Neuron (in vitro differentiated cells): ENCODE measurements around the gene YAE1.

ENCODE experiments used
- H2AFZ ChIP-seq: one replicate; pipeline ENCODE4 v1.6.1; 2013; ENCODE audit warnings: low read depth, mild to moderate bottlenecking, inconsistent platforms, low read length, moderate library complexity
- H3K27me3 ChIP-seq: one replicate; pipeline ENCODE4 v1.6.1; 2013; ENCODE audit warnings: low read length; ENCODE audit not compliant: insufficient read depth
- H3K36me3 ChIP-seq: one replicate; pipeline ENCODE4 v1.6.1; 2013; ENCODE audit warnings: low read length; ENCODE audit not compliant: insufficient read depth
- H3K4me1 ChIP-seq: one replicate; pipeline ENCODE4 v1.6.1; 2013; ENCODE audit warnings: low read length; ENCODE audit not compliant: insufficient read depth
- H3K4me3 ChIP-seq: 2 replicates; pipeline ENCODE4 v1.5.1; 2013; ENCODE audit warnings: mild to moderate bottlenecking, low read length, moderate library complexity
- H3K9me3 ChIP-seq: one replicate; pipeline ENCODE4 v1.6.1; 2013; ENCODE audit warnings: low read length

YAE1 gene

DNA sequence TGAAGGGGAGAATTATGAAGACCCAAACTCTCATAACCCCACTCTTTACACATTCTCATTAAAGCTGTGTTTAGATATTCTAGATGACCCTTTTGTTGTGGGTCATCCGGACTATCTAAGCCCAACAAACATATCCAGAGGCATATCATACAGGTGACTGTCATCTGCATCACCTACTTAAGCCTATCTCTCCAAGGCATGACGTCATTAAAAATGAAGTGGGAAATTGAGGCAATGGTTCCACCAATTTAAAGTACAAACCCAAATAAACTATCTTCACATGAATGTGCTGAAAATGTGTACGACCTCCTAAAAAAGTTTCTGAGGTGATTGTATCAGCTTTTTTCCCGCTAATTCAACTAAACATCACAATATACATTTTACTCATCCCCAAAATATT is 52.7 kb downstream of the YAE1 start:
- Histone ChIP-seq H3K4me1 (peaks cover 7% of the 10 kb centered on the region), H3K9me3 (no peaks in the 10 kb centered on the region), H3K4me3 (no peak overlapping the region), H2AFZ (no peak overlapping the region), H3K27me3 (no peaks in the 10 kb centered on the region), H3K36me3 (no peaks in the 10 kb centered on the region)

DNA sequence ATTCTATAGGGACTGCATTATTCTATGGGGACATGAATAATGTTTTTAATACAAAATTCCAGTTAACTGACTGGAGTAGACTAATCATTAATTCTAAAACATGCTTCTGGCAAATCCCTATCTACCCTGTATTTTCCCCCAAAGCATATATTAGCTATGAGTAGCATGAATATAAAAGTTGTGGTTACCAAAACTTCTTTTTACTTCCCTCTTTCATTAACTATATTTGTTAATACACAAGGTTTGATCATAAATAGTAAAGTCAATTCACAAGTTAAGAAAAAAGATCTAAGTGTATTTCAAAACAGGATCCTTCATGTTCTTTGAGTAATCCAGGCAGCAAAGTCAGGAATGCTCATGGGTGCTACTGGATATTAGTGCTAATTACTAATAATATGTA is 54.3 kb downstream of the YAE1 start:
- Histone ChIP-seq H3K4me1 (peaks cover 20% of the 10 kb centered on the region), H3K9me3 (no peaks in the 10 kb centered on the region), H3K27me3 (no peaks in the 10 kb centered on the region), H3K36me3 (no peaks in the 10 kb centered on the region), H3K4me3 (no peak overlapping the region), H2AFZ (no peak overlapping the region)

DNA sequence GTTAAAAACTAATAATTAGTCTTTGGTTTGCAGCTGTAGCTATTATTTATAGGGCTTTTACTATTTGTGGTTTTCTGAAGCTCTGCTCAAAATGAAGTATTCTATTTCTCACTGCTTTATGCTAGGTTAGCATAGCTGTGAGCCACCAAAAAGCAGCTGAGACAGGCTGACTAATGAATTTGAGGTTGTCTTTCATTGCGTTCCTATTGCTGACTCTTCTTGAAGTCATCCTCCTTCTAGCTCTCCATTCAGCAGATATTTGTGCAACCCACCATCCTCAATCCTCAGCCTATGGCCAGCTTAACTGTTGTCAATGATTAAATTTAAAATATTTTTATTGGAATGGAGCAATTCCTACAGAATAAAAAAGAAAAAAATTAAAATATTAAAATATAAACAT is 55.1 kb downstream of the YAE1 start:
- peaks cover 27% of the 10 kb centered on the region for H3K4me1 ChIP-seq
- H2AFZ ChIP-seq = no peak overlapping the region
- no peaks in the 10 kb centered on the region for H3K36me3 ChIP-seq
- H3K27me3 ChIP-seq = no peaks in the 10 kb centered on the region
- H3K9me3 ChIP-seq = no peaks in the 10 kb centered on the region
- H3K4me3 ChIP-seq = no peak overlapping the region

DNA sequence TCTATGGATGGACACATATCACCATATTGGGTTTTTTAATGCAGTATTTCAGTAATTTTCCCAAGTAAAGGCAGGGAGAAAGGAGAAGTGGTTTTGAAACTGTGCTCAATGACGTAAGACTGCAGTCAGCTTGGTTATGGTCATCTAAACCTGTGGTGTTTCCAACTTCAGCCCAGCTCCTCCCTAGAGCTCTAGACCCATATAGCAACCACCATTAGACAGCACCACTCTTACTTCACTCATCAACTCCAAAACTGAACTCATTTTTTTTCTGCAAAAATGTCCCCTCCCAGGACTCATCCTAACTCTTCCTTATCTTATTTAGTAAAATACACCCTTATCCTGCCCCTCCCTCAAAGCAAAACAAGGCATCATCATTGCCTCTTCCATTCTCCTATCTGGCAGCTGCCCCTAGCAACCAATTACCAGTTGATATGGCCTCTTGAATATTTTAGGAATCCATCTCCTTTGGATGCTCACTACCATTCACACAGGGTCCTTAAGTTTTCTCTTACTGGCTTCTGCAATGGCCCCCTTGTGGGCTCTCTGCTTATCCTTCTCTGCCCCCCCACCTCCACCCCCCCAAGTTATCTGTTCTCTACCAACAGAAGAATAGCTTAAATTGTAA is 55.7 kb downstream of the YAE1 start:
- Histone ChIP-seq H3K4me1 (peaks cover 27% of the 10 kb centered on the region), H2AFZ (no peak overlapping the region), H3K27me3 (no peaks in the 10 kb centered on the region), H3K9me3 (no peaks in the 10 kb centered on the region), H3K4me3 (peak overlapping the region; percentile 62), H3K36me3 (no peaks in the 10 kb centered on the region)
